Hepatic stellate cell (primary cell): ENCODE results near the gene SEL1L2.

Experiments used
- DNase-seq: peaks from one replicate; pipeline ENCODE4 v3.0.0; 2011; ENCODE audit warnings: low spot score

Gene SEL1L2

GRCh38 chr20:13865791-13866351 lies 124.5 kb downstream of the SEL1L2 start:
- no peak for DNase-seq

- no peak for DNase-seq
Observed at GRCh38 chr20:13865156-13865555, 125.3 kb downstream of the SEL1L2 start.

GRCh38 chr20:13863244-13863643 lies 127.2 kb downstream of the SEL1L2 start:
- no peak for DNase-seq

GRCh38 chr20:13862245-13862644 lies 128.2 kb downstream of the SEL1L2 start:
- DNase-seq = no peak

- no peak for DNase-seq
Observed at GRCh38 chr20:13858871-13859270, 131.5 kb downstream of the SEL1L2 start.

DNA sequence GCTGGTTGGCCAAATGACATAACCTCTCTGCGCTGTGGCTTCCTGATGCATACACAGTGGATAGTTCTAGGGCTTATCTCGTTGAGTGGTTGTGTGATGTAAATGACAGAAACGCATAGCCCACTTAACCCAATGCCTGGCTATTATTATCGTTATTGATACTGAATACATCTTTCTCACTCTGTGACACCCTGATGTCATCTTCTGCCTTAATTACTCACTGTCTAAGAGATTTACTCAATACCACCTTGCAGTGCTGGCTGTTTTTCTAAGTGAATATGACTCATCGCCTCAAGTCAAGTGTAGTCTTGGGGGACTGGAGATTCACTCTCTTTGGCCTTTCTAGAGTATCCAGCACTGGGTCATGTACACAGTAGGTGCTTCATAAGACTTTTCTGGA lies 132.0 kb downstream of the SEL1L2 start:
- no peak for DNase-seq

DNA sequence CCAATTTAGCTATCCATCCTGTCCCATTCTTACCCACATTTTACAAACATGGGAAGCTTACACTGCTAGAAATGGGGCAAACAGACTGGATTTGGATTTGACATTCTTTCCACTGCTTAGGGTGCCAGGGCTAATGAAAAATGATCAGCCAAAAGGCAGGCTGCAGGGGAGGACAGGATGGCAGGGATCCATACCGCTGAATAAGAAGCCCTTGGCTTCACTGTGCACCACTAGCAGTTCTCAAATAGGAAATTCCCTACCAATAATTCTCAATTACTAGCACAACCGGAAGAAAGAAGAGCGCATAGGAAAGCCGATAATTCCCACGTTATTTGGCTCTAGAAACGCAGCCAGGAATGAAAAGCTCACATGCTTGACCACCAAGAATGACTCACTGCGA lies 132.5 kb downstream of the SEL1L2 start:
- DNase-seq = no peak

- DNase-seq = no peak
Observed at GRCh38 chr20:13857304-13857703, 133.1 kb downstream of the SEL1L2 start.

- no peak for DNase-seq
Observed at GRCh38 chr20:13856354-13856753, 134.1 kb downstream of the SEL1L2 start.

DNA sequence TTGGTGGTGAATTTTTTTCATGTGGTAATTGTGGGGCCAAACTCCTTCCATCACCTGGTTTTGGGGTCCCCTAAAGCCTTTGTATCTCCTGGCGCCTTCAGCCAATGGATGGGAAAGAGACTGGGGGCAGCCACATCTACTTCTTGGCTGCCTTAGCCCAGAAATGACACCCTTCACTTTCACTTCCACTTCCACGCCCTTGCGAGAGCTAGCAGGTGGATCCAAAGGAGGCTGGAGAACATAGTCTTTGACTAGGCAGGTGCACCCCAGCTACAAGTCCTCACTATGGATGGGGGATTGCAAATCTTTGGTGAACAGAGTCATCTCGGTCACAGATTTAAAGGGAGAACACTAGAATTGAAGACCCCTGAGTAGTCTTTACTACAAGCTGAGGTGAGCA lies 134.8 kb downstream of the SEL1L2 start:
- no peak for DNase-seq

- no peak for DNase-seq
Observed at GRCh38 chr20:13852306-13852705, 138.1 kb downstream of the SEL1L2 start.

DNA sequence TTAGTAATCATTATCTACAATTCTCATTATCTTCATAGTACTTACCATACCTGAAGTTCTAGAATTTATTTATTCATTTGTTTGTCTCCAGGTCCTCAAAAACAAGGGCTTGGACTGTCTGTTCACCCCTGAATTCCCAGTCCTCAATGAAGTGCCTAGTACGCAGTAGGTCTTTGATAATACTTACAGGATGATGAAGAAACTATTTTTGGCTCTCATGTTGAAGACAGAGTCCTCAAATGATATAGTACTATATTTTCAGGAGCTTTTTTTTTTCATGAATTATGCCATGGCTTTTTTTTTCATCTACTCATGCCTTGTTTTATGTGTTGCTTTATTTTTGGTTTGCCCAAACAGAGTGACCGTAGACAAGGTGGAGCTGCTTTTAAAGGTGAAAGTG lies 139.1 kb downstream of the SEL1L2 start:
- DNase-seq = no peak

DNA sequence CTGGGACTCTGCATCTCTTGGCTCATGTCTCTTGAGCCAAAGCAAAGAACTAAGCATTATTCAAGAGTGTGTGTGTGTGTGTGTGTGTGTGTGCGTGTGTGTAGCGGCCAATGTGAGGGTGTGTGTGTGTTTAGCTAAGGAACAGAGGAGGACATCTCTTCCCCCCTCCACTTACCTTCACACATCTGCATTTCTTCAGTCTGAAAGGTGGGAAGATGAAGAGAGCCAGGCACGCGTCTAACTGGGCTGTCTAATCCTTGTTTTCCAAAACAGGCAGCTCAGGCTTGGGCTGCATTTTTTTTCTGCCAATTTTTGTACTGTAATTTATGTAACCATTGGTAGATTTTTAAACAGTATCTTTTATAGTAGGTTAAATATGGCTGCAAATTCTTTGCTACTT lies 146.1 kb downstream of the SEL1L2 start:
- no peak for DNase-seq

DNA sequence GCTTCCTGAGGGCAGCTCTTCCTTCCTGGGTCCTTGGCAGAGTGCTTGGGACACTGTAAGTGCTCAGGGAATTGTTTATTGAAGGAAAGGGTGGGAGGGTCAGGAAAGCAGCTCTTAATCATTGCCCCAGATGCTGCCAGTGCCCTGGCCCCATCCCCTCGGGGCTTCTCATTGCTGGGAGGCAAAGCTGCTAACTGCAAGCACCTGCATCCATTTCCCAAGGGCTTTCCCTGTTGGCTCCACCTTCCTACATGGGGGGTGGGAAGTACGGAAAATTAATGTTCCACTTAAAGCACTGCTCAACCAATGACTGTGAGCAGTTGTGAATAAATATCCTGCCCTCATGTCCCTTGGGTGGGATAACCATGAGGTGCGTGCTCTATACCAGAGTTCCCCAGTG lies 149.2 kb downstream of the SEL1L2 start:
- DNase-seq = no peak

GRCh38 chr20:13840093-13840465 lies 150.3 kb downstream of the SEL1L2 start:
- DNase-seq = no peak

DNA sequence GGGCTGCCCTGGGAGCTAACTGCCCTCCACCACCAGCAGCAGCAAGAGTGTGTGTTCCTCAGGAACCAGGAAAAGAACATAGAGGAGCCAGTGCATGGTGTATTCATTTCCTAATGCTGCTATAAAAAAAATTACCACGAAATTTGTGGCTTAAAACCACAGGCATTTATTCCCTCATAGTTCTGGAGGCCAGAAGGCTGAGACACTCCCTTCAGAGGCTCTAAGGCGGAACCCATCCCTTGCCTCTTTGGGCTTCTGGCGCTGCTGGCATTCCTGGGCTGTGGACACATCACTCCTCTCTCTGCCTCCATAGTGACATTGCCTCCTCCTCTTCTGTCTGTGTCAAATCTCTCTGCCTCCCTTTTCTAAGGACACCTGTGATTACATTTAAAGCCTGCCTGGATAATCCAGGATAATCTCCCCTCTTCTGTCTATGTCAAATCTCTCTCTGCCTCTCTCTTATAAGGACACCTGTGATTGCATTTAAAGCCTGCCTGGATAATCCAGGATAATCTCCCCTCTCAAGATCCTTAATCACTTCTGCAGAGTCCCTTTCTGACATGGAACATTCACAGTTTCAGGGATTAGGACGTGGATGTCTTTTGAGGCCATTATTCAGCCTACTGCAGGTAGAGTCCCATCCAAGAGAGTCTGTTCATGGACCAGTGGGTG lies 150.9 kb downstream of the SEL1L2 start:
- peak; percentile 21 for DNase-seq

DNA sequence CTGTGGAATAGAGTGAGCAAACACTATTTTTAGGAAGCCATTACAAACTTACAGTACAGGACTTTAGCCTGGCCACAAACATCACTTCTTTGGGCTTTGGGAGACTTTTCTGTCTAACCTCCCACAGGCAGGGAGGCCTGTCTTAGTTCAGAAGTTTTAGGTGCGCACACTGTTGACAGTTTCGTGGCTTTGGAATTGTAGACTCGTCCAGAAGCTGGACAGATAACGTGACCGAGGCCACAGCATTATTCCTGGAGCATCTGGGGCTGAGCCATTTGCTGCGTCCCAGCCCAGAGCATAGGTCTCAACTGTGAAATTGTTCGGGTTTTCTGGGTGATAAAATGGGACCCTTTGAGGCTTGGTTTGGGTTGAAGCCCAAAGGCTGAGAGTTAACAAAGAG lies 151.8 kb downstream of the SEL1L2 start:
- DNase-seq = no peak

- DNase-seq = no peak
Observed at GRCh38 chr20:13831476-13831875, 158.9 kb downstream of the SEL1L2 start.

- no peak for DNase-seq
Observed at GRCh38 chr20:13825465-13825864, 164.9 kb downstream of the SEL1L2 start.

DNA sequence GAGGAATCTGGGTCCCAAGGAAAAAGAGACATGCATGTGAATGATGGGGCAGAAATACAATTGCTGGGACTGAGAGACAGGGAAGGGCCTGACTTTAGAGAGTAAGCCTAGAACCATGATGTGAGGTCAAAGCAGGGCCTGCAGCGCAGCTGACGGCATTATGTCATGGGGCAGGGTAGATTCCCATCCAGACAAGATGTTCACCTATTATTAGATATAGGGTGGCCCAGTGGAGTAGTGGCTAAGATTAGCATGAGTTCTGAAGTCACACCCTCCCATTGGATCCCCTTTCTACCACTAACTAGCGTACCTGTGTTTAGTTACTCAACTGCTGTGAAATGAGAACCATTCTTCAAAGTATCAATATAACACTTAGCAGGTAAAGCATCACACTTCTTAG lies 166.0 kb downstream of the SEL1L2 start:
- DNase-seq = no peak

- DNase-seq = no peak
Observed at GRCh38 chr20:13822459-13822858, 168.0 kb downstream of the SEL1L2 start.

DNA sequence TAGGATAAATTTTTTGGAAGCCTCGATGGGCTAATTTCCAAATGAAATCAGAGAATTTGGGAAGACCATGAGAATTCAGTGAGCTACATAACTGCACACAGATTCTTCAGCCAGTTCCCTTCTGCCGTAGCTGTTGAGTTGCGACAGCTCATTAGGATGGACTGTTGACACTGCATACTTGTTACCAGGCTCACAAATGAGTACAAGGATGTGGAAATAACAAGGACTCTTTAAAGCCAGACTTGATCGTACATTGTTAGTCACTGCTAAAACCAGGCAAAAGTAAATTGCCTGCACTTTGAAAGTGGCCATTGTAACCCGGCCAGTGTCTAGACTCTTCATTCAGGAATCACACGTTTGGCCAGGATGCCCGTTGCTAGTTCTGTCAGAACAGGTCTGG lies 168.5 kb downstream of the SEL1L2 start:
- no peak for DNase-seq

GRCh38 chr20:13819885-13820645 lies 170.3 kb downstream of the SEL1L2 start:
- peak; percentile 13 for DNase-seq

GRCh38 chr20:13817342-13817741 lies 173.1 kb downstream of the SEL1L2 start:
- no peak for DNase-seq
